ENCODE results near the gene QRFP. TPM values are rescaled to one million over a fixed set of nuclear protein-coding genes. Genes with fewer than 3 reads are reported as not detected.

QRFP gene
- total RNA-seq, result not detected

GRCh38 chr9:130896233-130897014, at the start of gene QRFP:
Gene QRFP, minus strand, starts transcription at chr9:130896812. Its CDS starts 2,974 bp downstream, at chr9:130893838.

GRCh38 chr9:130938652-130939404, 42.2 kb upstream of the QRFP start, which contains the start of gene FIBCD1:
Gene FIBCD1, minus strand, starts transcription at chr9:130939247. Its CDS starts 640 bp downstream, at chr9:130938607.

Other genes starting within 250 kb of the QRFP start
- not detected for gene PRDM12, start 232.2 kb downstream of the QRFP start, total RNA-seq
- 26.2 TPM for gene EXOSC2, start 203.0 kb downstream of the QRFP start, total RNA-seq
- 58.0 TPM for gene ABL1, start 61.6 kb downstream of the QRFP start, total RNA-seq
- gene FIBCD1, start 42.4 kb upstream of the QRFP start, total RNA-seq, result 0.29 TPM
- gene LAMC3, start 112.4 kb upstream of the QRFP start, total RNA-seq, result 47.9 TPM
- 214 TPM for gene AIF1L, start 199.7 kb upstream of the QRFP start, total RNA-seq
- gene NUP214, start 228.8 kb upstream of the QRFP start, total RNA-seq, result 49.5 TPM

Measured in metanephros (tissue), 1 donor.